Activated CD8-positive, alpha-beta memory T cell treated with anti-CD3 and anti-CD28 coated beads for 24 hours (primary cell): ENCODE results near the gene SHBG.

ENCODE experiments used
- DNase-seq: peaks from one replicate; pipeline ENCODE4 v3.0.0-alpha.2; 2020

SHBG gene

GRCh38 chr17:7651097-7651664 lies 21.2 kb downstream of the SHBG start:
- DNase-seq: no peak

DNA sequence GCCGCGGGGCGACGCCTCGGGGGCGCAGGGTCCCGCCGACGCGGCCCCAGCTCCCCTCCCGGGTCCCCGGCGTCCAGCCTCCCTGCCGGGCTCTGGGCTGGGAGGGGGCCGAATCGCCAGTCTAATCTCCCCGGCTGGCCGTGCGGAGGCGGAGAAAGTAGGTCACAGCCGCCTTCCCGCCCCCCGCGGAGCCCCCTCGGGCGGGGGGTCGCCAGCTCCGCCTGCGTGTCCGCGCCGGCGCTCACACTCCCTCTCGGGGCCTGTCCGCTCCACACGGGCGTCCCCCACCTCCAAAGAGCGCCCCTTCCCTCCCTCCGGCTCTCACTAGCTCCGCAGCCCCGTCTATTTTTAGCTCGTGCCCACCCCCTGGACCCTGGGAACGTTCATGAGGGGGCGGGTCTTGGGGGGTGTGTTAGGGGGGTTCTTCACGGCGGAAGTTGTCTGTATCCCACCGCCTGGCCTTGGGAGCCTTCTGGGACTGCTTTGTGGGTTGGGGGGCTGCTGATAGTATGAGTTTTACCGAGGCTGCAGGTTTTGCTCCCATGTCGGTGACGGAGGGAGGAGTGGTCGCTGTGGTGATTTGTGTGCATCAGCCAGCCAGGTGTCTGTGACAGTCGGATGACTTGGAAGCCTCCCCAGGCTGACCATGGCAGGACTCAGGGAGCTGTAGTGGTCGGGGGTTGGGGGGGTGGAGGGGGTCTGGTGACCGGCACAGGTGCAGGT lies 21.9 kb downstream of the SHBG start:
- DNase-seq: no peak

- no peak for DNase-seq
These were observed 22.7 kb downstream of the SHBG start for GRCh38 chr17:7652388-7653356.

DNA sequence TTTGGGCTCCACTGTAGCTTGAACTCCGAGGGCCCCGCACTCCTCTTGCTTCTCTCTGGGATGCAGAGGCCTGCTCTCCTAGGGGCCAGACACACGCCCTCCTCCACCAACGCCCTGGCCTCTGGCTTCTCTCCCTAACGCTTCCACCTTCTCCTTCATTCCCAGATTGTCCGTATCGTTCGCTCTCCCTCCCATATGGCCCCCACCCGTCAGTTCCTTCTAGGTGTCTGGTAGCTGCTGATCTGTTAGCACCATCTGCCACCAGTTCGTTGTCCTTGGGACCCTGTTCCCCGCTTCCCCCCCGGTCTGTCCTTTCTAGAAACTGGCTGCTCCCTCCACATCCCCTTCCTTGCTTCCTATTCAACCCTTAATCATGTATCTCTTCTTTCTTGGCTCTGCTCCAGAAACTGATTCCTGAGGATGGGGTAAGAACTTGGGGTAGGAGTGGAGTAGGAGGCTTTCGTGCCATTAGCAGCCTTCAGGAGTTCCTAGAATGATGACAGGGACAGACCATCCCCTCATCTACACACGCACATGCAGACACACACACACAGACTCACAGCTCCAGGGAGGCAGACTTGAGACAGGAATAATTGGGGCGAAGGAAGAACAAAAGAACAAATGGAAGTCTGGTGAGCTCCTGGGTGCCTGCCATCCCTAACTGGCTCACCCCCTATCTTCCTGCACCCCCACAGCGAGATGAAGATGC lies 25.1 kb downstream of the SHBG start:
- no peak for DNase-seq

- no peak for DNase-seq
These were observed 25.6 kb downstream of the SHBG start for GRCh38 chr17:7655541-7655840.

DNA sequence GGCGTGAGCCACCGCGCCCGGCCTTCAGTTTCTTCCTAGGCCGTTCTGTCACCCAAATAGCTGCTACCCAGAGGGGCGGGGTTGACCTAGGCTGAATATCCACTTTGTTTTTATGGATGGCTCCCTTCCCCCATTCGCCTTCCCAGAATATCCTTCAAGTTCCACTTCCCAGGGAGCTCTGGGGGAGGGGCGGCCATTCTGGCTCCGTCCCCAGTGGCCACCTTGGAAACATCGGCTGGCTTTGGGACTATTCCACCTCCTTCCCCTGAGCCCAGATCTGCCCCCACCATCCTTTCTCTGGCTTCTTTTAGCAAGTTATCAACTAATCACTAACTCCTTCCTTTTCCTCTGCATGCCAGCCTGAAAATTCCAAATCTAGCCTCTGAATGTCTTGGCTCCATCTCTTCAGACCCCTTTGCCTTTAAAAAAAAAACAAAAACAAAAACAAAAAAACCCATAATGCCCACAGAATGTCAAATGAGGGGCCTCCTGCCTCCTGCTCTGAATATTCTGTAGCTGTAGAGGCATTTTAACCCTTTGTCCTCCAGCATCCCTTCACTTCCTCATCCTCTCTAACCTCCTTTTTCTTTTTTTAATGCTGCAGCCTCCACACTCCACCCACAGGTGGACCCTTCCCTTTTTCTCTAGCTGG lies 27.1 kb downstream of the SHBG start:
- no peak for DNase-seq

DNA sequence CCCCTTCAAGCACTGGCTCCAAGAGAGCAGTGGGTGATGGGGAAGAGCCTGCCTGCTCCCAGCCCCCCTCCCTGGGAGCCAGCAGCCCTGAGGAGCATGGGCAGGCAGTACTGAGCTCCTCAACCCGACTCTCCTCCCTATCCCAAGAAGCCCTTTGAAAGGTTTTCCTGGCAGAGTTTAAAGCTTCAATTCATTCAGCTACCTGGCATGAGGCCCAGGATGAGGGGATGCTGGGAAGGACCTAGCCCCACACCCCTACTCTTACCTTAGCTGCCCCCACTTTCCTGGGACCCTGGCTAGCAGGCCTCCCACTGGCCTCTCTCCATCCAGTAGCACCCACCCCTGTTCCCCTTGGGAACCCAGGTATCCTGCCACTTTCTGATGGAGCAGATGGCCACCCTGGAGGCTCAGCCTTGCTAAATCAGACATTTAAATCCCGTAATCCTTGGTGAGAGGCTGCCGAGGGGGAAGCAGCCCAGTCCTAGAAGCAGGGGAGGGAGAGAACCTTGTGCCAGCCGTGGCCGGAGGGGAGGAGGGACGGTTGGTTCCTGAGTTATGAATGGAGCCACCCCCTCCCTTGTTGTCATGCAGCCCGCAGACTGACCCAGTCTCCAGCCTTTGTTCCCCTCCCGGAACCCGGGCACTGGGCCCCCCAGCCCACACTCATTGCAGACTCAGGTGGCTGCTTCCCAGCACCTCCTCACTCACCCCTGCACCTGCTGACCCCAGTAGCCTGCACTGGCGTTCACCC lies 37.9 kb downstream of the SHBG start:
- DNase-seq: no peak

DNA sequence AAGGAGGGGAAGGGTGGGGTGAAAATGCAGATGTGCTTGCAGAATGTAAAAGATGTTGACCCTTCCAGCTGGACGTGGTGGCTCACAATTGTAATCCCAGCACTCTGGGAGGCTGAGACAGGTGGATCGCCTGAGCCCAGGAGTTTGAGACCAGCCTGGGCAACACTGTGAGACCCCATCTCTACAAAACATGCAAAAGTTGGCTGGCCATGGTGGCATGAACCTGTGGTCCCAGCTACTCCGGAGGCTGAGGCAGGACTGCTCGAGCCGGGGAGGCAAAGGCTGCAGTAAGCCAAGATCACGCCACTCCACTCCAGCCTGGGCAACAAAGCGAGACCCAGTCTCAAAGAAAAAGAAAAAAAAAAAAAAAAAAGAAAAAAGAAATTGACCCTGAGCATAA lies 38.5 kb downstream of the SHBG start:
- DNase-seq: no peak

DNA sequence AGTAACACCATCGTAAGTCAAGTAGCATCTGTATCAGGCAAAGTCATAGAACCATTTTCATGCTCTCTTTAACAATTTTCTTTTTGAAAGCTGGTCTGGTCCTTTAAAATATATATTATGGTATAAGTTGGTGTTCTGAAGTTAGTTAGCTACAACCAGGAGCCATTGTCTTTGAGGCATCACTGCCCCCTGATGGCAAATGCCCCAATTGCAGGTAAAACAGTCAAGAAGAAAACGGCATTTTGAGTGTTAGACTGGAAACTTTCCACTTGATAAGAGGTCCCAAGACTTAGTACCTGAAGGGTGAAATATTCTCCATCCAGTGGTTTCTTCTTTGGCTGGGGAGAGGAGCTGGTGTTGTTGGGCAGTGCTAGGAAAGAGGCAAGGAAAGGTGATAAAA lies 43.3 kb downstream of the SHBG start:
- DNase-seq: peak; percentile 76

GRCh38 chr17:7674934-7675333 lies 45.0 kb downstream of the SHBG start:
- DNase-seq: no peak

DNA sequence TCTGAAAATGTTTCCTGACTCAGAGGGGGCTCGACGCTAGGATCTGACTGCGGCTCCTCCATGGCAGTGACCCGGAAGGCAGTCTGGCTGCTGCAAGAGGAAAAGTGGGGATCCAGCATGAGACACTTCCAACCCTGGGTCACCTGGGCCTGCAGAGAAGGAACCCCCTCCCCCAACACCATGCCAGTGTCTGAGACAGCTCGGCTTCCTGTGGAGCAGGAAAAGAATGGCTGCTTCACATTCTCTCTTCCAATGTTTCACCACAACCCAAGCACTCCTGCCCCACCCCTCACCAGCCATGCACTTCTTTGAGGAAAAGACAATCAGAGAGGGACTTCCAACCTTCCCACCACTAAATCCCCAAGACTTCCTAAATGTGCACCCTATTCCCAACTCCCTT lies 46.6 kb downstream of the SHBG start:
- DNase-seq: no peak

DNA sequence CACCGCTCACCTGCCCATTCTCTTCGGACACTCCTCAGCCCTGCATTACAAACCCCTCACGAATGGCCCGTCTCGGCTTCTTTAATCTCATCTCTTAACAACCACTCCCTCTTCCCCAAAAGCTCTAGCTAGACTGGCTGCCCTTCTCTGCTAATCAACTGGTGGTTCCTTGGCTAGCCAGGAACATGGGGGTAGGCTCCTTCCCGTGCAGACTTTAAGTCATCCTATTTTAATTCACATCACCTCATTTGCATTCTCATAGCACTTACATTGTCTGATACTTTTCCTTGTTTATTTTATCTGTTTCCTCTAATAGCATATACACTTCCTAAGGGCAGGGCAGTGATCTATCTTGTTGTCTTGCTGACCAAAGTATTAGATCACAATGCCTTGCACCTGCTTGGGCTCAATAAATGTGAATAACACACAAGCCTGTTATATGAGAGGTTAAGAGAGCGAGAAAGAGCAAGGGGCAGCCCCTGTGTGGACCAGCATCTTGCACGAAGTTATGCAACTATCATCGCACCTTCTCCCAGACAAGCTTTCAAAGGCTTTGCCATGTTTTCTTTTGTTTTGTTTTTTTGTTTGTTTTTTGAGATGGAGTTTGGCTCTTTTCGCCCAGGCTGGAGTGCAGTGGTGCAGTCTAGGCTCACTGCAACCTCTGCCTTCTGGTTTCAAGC lies 47.6 kb downstream of the SHBG start:
- DNase-seq: no peak
